H9 (cell line): ENCODE results near the gene FN1. TPM values are rescaled to one million over a fixed set of nuclear protein-coding genes. Genes with fewer than 3 reads are reported as not detected.

Experiments
- DNase-seq: peaks from one replicate; pipeline ENCODE4 v3.0.0-alpha.2; 2017
- H2AFZ ChIP-seq: one replicate; pipeline ENCODE4 v1.6.1; 2013; ENCODE audit warnings: mild to moderate bottlenecking, low read length, control low read depth, moderate library complexity
- H2AK5ac ChIP-seq: 2 replicates; pipeline ENCODE4 v1.6.1; 2013; ENCODE audit warnings: low read length, control low read depth, mixed read lengths; ENCODE audit not compliant: insufficient read length
- H2BK120ac ChIP-seq: one replicate; pipeline ENCODE4 v1.6.1; 2013; ENCODE audit warnings: low read depth, mild to moderate bottlenecking, low read length, control low read depth, inconsistent platforms; ENCODE audit not compliant: poor library complexity, severe bottlenecking
- H2BK12ac ChIP-seq: 2 replicates; pipeline ENCODE4 v1.6.1; 2013; ENCODE audit warnings: low read length, control low read depth, mixed read lengths, low read depth; ENCODE audit not compliant: insufficient read length
- H2BK15ac ChIP-seq: 2 replicates; pipeline ENCODE4 v1.6.1; 2013; ENCODE audit warnings: low read depth, low read length, control low read depth
- H2BK20ac ChIP-seq: one replicate; pipeline ENCODE4 v1.6.1; 2013; ENCODE audit warnings: low read depth, mild to moderate bottlenecking, low read length, control low read depth, inconsistent platforms; ENCODE audit not compliant: poor library complexity, severe bottlenecking
- H2BK5ac ChIP-seq: 2 replicates; pipeline ENCODE4 v1.6.1; 2013; ENCODE audit warnings: low read length, control low read depth, mixed read lengths; ENCODE audit not compliant: insufficient read length
- H3K14ac ChIP-seq: 2 replicates; pipeline ENCODE4 v1.6.1; 2013; ENCODE audit warnings: low read length, control low read depth; ENCODE audit not compliant: insufficient read depth
- H3K18ac ChIP-seq: 2 replicates; pipeline ENCODE4 v1.6.1; 2013; ENCODE audit warnings: low read depth, mild to moderate bottlenecking, mixed read lengths, low read length, control low read depth; ENCODE audit not compliant: insufficient read length
- H3K23ac ChIP-seq: 2 replicates; pipeline ENCODE4 v1.6.1; 2013; ENCODE audit warnings: low read length, control low read depth, mixed read lengths, low read depth; ENCODE audit not compliant: insufficient read length
- H3K23me2 ChIP-seq: 2 replicates; pipeline ENCODE4 v1.6.1; 2013; ENCODE audit warnings: low read depth, mild to moderate bottlenecking, mixed read lengths, low read length, control low read depth; ENCODE audit not compliant: insufficient read length, poor library complexity, severe bottlenecking
- H3K27ac ChIP-seq: 2 replicates; pipeline ENCODE4 v1.5.1; 2013; ENCODE audit warnings: low read length, control low read depth, mixed read lengths, low read depth; ENCODE audit not compliant: insufficient read length
- H3K27me3 ChIP-seq: 2 replicates; pipeline ENCODE4 v1.6.1; 2013; ENCODE audit warnings: low read length, control low read depth, inconsistent platforms; ENCODE audit not compliant: insufficient read depth
- H3K4ac ChIP-seq: 2 replicates; pipeline ENCODE4 v1.6.1; 2013; ENCODE audit warnings: low read depth, mild to moderate bottlenecking, control low read depth, inconsistent platforms, low read length, moderate library complexity
- H3K4me1 ChIP-seq: 2 replicates; pipeline ENCODE4 v1.6.1; 2013; ENCODE audit warnings: low read length, control low read depth, inconsistent platforms; ENCODE audit not compliant: insufficient read depth
- H3K4me2 ChIP-seq: 2 replicates; pipeline ENCODE4 v1.6.1; 2013; ENCODE audit warnings: low read length, control low read depth, mixed read lengths; ENCODE audit not compliant: insufficient read length, insufficient read depth
- H3K56ac ChIP-seq: 2 replicates; pipeline ENCODE4 v1.6.1; 2013; ENCODE audit warnings: low read depth, mild to moderate bottlenecking, mixed read lengths, low read length, control low read depth; ENCODE audit not compliant: insufficient read length
- H3K79me1 ChIP-seq: 2 replicates; pipeline ENCODE4 v1.6.1; 2013; ENCODE audit warnings: low read depth, mild to moderate bottlenecking, moderate library complexity, low read length, control low read depth, inconsistent platforms; ENCODE audit not compliant: insufficient read depth, poor library complexity, severe bottlenecking
- H3K79me2 ChIP-seq: 2 replicates; pipeline ENCODE4 v1.6.1; 2013; ENCODE audit warnings: low read length, control low read depth, inconsistent platforms; ENCODE audit not compliant: insufficient read depth
- H3K9ac ChIP-seq: 2 replicates; pipeline ENCODE4 v1.6.1; 2013; ENCODE audit warnings: low read length, control low read depth, mixed read lengths; ENCODE audit not compliant: insufficient read length; ENCODE audit errors: extremely low read depth
- H3K9me3 ChIP-seq: one replicate; pipeline ENCODE4 v1.6.1; 2013; ENCODE audit warnings: low read depth, low read length, inconsistent platforms; ENCODE audit not compliant: control insufficient read depth
- H3T11ph ChIP-seq: one replicate; pipeline ENCODE4 v1.6.1; 2013; ENCODE audit warnings: mild to moderate bottlenecking, low read length, control low read depth, inconsistent platforms
- H4K20me1 ChIP-seq: one replicate; pipeline ENCODE4 v1.6.1; 2013; ENCODE audit not compliant: control insufficient read depth, insufficient read length, insufficient read depth
- H4K5ac ChIP-seq: 2 replicates; pipeline ENCODE4 v1.6.1; 2013; ENCODE audit warnings: low read depth, mild to moderate bottlenecking, mixed read lengths, low read length, control low read depth; ENCODE audit not compliant: insufficient read length
- H4K8ac ChIP-seq: replicated peaks from 2 replicates; pipeline ENCODE4 v1.6.1; 2013; ENCODE audit warnings: low read length, control low read depth, mixed read lengths, low read depth; ENCODE audit not compliant: insufficient read length
- H4K91ac ChIP-seq: 2 replicates; pipeline ENCODE4 v1.6.1; 2013; ENCODE audit warnings: low read depth, mild to moderate bottlenecking, moderate library complexity, mixed read lengths, low read length, control low read depth; ENCODE audit not compliant: insufficient read length
- H3K27ac Mint-ChIP-seq, 3 experiments: 2 replicates in 2 of 3; 3 replicates in 1 of 3; pipeline ENCODE4 v1.8.0; 2020 to 2021; ENCODE audit warnings: mixed read lengths in 3 of 3, mild to moderate bottlenecking in 1 of 3, moderate library complexity in 1 of 3
- H3K27me3 Mint-ChIP-seq: 2 replicates; pipeline ENCODE4 v1.8.0; 2021; ENCODE audit warnings: low read depth, mild to moderate bottlenecking, moderate library complexity, mixed read lengths
- H3K36me3 Mint-ChIP-seq, 3 experiments: 2 replicates in 2 of 3; 3 replicates in 1 of 3; pipeline ENCODE4 v1.8.0; 2020 to 2021; ENCODE audit warnings: low read depth in 3 of 3, mixed read lengths in 3 of 3; ENCODE audit not compliant: insufficient read depth in 1 of 3
- H3K4me1 Mint-ChIP-seq, 2 experiments: 2 replicates each; pipeline ENCODE4 v1.8.0; 2020; ENCODE audit warnings: mixed read lengths in 2 of 2
- H3K4me3 Mint-ChIP-seq, 2 experiments: 2 replicates in 1 of 2; 3 replicates in 1 of 2; pipeline ENCODE4 v1.8.0; 2020 to 2021; ENCODE audit warnings: mild to moderate bottlenecking in 2 of 2, mixed read lengths in 2 of 2, moderate library complexity in 1 of 2
- H3K9me3 Mint-ChIP-seq, 2 experiments: 2 replicates in 1 of 2; 3 replicates in 1 of 2; pipeline ENCODE4 v1.8.0; 2020; ENCODE audit warnings: mild to moderate bottlenecking in 2 of 2, mixed read lengths in 2 of 2, moderate library complexity in 1 of 2
- WGBS: extraction: QIAGEN DNeasy Blood & Tissue Kit; methylation state at CpG from one replicate; pipeline ENCODE4 v1.1.7; 2013; ENCODE audit warnings: missing lambda C conversion rate, low lambda C conversion rate, mixed read lengths; ENCODE audit not compliant: insufficient read length; ENCODE audit errors: extremely low coverage; 5-methylcytosine and 5-hydroxymethylcytosine counted together
- total RNA-seq: library from RNA; stranded (reverse); gene quantifications from 2 replicates; pipeline ENCODE4 v1.2.1, GENCODE V29; 2021
- TF ChIP-seq, protein P1 (sequence below): fragments of 200-600 bp; sonication (generic); conservative IDR thresholded peaks from 3 replicates; pipeline ENCODE4 v1.8.0; 2021; ENCODE audit warnings: antibody characterized with exemption, mild to moderate bottlenecking

FN1 gene
- total RNA-seq, 1 experiment from 2014 or later = 56.0 TPM

DNA sequence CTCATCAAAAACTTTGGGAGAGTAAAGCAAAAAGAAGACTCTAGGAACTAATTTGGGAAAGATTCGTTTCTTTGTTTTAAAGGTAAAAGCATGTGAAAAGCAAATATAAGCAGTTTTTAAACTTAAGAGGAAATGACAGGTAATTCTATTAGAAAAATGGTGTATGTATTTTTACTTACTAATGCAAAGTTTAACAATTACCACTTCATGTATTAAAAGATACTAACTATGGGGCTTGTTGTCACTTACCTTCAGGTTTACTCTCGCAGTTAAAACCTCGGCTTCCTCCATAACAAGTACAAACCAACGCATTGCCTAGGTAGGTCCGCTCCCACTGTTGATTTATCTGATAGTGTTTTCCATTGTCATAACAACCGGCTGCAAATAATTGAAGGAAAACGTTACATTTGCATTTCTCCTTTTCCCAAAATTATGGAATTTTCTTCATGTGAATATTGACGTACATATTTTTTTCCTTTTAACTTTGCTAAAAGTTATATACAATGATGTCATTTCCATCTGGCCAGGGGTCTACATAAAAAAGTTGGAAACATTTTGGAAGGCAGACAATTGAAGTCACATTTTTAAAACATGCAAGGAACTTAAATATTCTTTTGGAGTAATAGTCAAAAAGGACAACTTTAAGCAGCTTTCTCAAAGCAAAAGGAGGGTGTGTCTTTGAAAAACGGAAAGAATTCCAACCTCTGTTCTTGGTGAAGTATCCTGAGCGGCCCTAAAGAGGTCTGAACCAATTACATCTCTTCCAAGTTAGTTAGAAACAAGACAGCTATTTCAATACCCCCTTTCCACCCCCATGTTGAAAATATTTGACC, 1.2 kb downstream of the FN1 start:
- no peaks in the 10 kb centered on the region for H3K4me1 ChIP-seq
- H4K91ac ChIP-seq = no peak overlapping the region
- H3K23ac ChIP-seq = no peak overlapping the region
- no peak overlapping the region for H3T11ph ChIP-seq
- DNase-seq = no peak
- no peak overlapping the region for H3K18ac ChIP-seq
- H4K5ac ChIP-seq = no peak overlapping the region
- peak overlapping the region; percentile 87 to 93 for H3K4me3 Mint-ChIP-seq
- peaks cover 0 to 13% (median 3%) of the 10 kb centered on the region in 3 experiments; a peak in 4 of 7 replicates for H3K36me3 Mint-ChIP-seq
- TF ChIP-seq, protein P1, sequence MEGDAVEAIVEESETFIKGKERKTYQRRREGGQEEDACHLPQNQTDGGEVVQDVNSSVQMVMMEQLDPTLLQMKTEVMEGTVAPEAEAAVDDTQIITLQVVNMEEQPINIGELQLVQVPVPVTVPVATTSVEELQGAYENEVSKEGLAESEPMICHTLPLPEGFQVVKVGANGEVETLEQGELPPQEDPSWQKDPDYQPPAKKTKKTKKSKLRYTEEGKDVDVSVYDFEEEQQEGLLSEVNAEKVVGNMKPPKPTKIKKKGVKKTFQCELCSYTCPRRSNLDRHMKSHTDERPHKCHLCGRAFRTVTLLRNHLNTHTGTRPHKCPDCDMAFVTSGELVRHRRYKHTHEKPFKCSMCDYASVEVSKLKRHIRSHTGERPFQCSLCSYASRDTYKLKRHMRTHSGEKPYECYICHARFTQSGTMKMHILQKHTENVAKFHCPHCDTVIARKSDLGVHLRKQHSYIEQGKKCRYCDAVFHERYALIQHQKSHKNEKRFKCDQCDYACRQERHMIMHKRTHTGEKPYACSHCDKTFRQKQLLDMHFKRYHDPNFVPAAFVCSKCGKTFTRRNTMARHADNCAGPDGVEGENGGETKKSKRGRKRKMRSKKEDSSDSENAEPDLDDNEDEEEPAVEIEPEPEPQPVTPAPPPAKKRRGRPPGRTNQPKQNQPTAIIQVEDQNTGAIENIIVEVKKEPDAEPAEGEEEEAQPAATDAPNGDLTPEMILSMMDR = no peak
- peaks cover 6% of the 10 kb centered on the region for H3K27me3 Mint-ChIP-seq
- no peaks in the 10 kb centered on the region for H3K79me2 ChIP-seq
- WGBS = no CpG with 5 or more reads among the region's 10 CpGs
- H2BK15ac ChIP-seq = no peak overlapping the region
- no peak overlapping the region for H2BK20ac ChIP-seq
- no peak overlapping the region for H3K56ac ChIP-seq
- H3K9me3 ChIP-seq = no peaks in the 10 kb centered on the region
- H3K79me1 ChIP-seq = no peaks in the 10 kb centered on the region
- H4K8ac ChIP-seq = no peak overlapping the region
- no peak overlapping the region for H2BK5ac ChIP-seq
- no peaks in the 10 kb centered on the region for H4K20me1 ChIP-seq
- H3K27me3 ChIP-seq = no peaks in the 10 kb centered on the region
- no peak overlapping the region for H2AFZ ChIP-seq
- H2BK120ac ChIP-seq = no peak overlapping the region
- H2BK12ac ChIP-seq = no peak overlapping the region
- no peak overlapping the region for H3K9ac ChIP-seq
- no peak overlapping the region for H3K27ac Mint-ChIP-seq
- no peak overlapping the region for H3K4ac ChIP-seq
- no peaks in the 10 kb centered on the region for H3K9me3 Mint-ChIP-seq
- no peak overlapping the region for H3K14ac ChIP-seq
- peaks cover 6% of the 10 kb centered on the region for H3K23me2 ChIP-seq
- no peak overlapping the region for H2AK5ac ChIP-seq
- no peak overlapping the region for H3K27ac ChIP-seq
- peak overlapping the region; percentile 80 for H3K4me2 ChIP-seq
- peaks cover 19 to 22% of the 10 kb centered on the region in 2 experiments for H3K4me1 Mint-ChIP-seq
